ENCODE results near the gene DHRS13.

DNA sequence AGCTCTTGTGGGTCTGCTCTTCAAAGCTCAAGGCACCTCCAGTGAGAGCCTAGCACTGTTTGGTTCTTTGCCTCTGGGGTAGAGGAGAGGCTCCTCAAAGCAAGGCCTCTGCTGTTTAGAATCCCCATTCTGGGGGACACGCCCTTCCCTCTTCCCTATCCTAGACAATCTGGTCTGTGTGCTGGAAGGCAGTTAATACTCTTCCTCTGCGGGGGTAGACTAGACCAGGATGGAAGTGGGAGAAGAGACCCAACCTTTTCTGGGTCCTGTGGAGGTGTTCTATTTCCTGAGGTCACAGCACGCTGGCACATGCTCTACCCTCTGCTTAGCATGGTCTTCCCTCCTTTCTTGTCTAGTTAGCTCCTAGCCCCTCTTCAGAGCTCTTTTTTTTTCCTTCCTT is 40.3 kb downstream of the DHRS13 start:
- TF ChIP-seq, protein P1, sequence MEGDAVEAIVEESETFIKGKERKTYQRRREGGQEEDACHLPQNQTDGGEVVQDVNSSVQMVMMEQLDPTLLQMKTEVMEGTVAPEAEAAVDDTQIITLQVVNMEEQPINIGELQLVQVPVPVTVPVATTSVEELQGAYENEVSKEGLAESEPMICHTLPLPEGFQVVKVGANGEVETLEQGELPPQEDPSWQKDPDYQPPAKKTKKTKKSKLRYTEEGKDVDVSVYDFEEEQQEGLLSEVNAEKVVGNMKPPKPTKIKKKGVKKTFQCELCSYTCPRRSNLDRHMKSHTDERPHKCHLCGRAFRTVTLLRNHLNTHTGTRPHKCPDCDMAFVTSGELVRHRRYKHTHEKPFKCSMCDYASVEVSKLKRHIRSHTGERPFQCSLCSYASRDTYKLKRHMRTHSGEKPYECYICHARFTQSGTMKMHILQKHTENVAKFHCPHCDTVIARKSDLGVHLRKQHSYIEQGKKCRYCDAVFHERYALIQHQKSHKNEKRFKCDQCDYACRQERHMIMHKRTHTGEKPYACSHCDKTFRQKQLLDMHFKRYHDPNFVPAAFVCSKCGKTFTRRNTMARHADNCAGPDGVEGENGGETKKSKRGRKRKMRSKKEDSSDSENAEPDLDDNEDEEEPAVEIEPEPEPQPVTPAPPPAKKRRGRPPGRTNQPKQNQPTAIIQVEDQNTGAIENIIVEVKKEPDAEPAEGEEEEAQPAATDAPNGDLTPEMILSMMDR (IDR thresholded peaks at IDR 0.05) = no peak
- TF ChIP-seq ZFX (IDR thresholded peaks at IDR 0.05; ENCODE audit: borderline replicate concordance) = no peak

Measured in 22Rv1 (cell line).